ENCODE results near the gene CASK.

Gene CASK

GRCh38 chrX:41589634-41590270 lies 333.6 kb downstream of the CASK start:
- Histone ChIP-seq H3K27ac (no peak overlapping the region), H3K4me3 (ENCODE audit: low read depth in 1 of 2, low read length in 1 of 2) (no peak overlapping the region), H3K27me3 (no peaks in the 10 kb centered on the region), H3K4me1 (ENCODE audit: control insufficient read depth in 1 of 2, insufficient read depth in 1 of 2, low read depth in 1 of 2, low read length in 1 of 2) (no peaks in the 10 kb centered on the region), H3K9me3 (no peaks in the 10 kb centered on the region), H3K36me3 (no peaks in the 10 kb centered on the region)
- TF ChIP-seq CTCF (IDR thresholded peaks at IDR 0.05) = no peak

GRCh38 chrX:41588271-41588670 lies 335.1 kb downstream of the CASK start:
- no peaks in the 10 kb centered on the region for H3K27me3 ChIP-seq
- no peak for TF ChIP-seq CTCF (IDR thresholded peaks at IDR 0.05)
- no peaks in the 10 kb centered on the region for H3K4me1 ChIP-seq (ENCODE audit: control insufficient read depth in 1 of 2, insufficient read depth in 1 of 2, low read depth in 1 of 2, low read length in 1 of 2)
- H3K4me3 ChIP-seq (ENCODE audit: low read depth in 1 of 2, low read length in 1 of 2) = no peak overlapping the region
- H3K36me3 ChIP-seq = no peaks in the 10 kb centered on the region
- no peaks in the 10 kb centered on the region for H3K9me3 ChIP-seq
- H3K27ac ChIP-seq = no peak overlapping the region

GRCh38 chrX:41580423-41581064 lies 342.8 kb downstream of the CASK start:
- no peaks in the 10 kb centered on the region for H3K36me3 ChIP-seq
- peaks cover 9 to 10% of the 10 kb centered on the region in 2 experiments for H3K4me1 ChIP-seq (ENCODE audit: control insufficient read depth in 1 of 2, insufficient read depth in 1 of 2, low read depth in 1 of 2, low read length in 1 of 2)
- H3K27me3 ChIP-seq = no peaks in the 10 kb centered on the region
- TF ChIP-seq CTCF (IDR thresholded peaks at IDR 0.05) = no peak
- no peak overlapping the region for H3K27ac ChIP-seq
- no peak overlapping the region for H3K4me3 ChIP-seq (ENCODE audit: low read depth in 1 of 2, low read length in 1 of 2)
- no peaks in the 10 kb centered on the region for H3K9me3 ChIP-seq

- H3K9me3 ChIP-seq = no peaks in the 10 kb centered on the region
- H3K36me3 ChIP-seq = no peaks in the 10 kb centered on the region
- no peak overlapping the region for H3K27ac ChIP-seq
- H3K27me3 ChIP-seq = no peaks in the 10 kb centered on the region
- no peak for TF ChIP-seq CTCF (IDR thresholded peaks at IDR 0.05)
- H3K4me1 ChIP-seq (ENCODE audit: control insufficient read depth in 1 of 2, insufficient read depth in 1 of 2, low read depth in 1 of 2, low read length in 1 of 2) = peaks cover 18 to 22% of the 10 kb centered on the region in 2 experiments
- no peak overlapping the region for H3K4me3 ChIP-seq (ENCODE audit: low read depth in 1 of 2, low read length in 1 of 2)
Observed at GRCh38 chrX:41563876-41564275, 359.5 kb downstream of the CASK start.

- Histone ChIP-seq H3K4me3 (ENCODE audit: low read depth in 1 of 2, low read length in 1 of 2) (no peak overlapping the region), H3K27ac (no peak overlapping the region)
- no peak for TF ChIP-seq CTCF (IDR thresholded peaks at IDR 0.05)
Observed at GRCh38 chrX:41561045-41561444, 362.3 kb downstream of the CASK start.

More at GRCh38 chrX:41561045-41561444, 362.3 kb downstream of the CASK start:
- no peaks in the 10 kb centered on the region for H3K9me3 ChIP-seq
- H3K27me3 ChIP-seq = no peaks in the 10 kb centered on the region
- H3K4me1 ChIP-seq (ENCODE audit: control insufficient read depth in 1 of 2, insufficient read depth in 1 of 2, low read depth in 1 of 2, low read length in 1 of 2) = peaks cover 22 to 32% of the 10 kb centered on the region in 2 experiments
- H3K36me3 ChIP-seq = no peaks in the 10 kb centered on the region

All from neutrophil (primary cell).